Activated T-helper 17 cell treated with anti-CD3 and anti-CD28 coated beads, Interleukin-2, amount 50 U/mL, for 72 hours (primary cell): Measurements from ENCODE around the gene NXPH3. TPM values are rescaled to one million over a fixed set of nuclear protein-coding genes. Genes with fewer than 3 reads are reported as not detected.

Experiments used
- ATAC-seq: fragments of 150-1000 bp; cut with Tn5 transposase; replicated peaks from 2 replicates; pipeline ENCODE4 v1.10.0; 2021; ENCODE audit warnings: mild to moderate bottlenecking, moderate library complexity
- H3K27ac Mint-ChIP-seq: one replicate; pipeline ENCODE4 v1.8.0; 2022; ENCODE audit warnings: mixed read lengths
- H3K27me3 Mint-ChIP-seq: one replicate; pipeline ENCODE4 v1.8.0; 2022; ENCODE audit warnings: mixed read lengths
- H3K36me3 Mint-ChIP-seq: one replicate; pipeline ENCODE4 v1.8.0; 2022; ENCODE audit warnings: low read depth, mild to moderate bottlenecking, mixed read lengths
- H3K4me1 Mint-ChIP-seq: one replicate; pipeline ENCODE4 v1.8.0; 2022; ENCODE audit warnings: mixed read lengths
- H3K4me3 Mint-ChIP-seq: one replicate; pipeline ENCODE4 v1.8.0; 2022; ENCODE audit warnings: mild to moderate bottlenecking, mixed read lengths
- H3K9me3 Mint-ChIP-seq: one replicate; pipeline ENCODE4 v1.8.0; 2022; ENCODE audit warnings: mixed read lengths
- total RNA-seq, 2 donors: library from RNA; stranded (reverse); gene quantifications; one replicate each; pipeline ENCODE4 v1.2.3, GENCODE V29; 2022

The NXPH3 gene
- total RNA-seq, result not detected

- peak; percentile 81 for ATAC-seq
- Mint-ChIP-seq H3K4me3 (peak within 1 kb of the TSS; percentile 51), H3K27me3 (peaks cover 28% of the 10 kb centered on the region), H3K4me1 (no peaks in the 10 kb centered on the region), H3K27ac (no peak within 1 kb of the TSS), H3K9me3 (no peaks in the 10 kb centered on the region), H3K36me3 (no peaks in the 10 kb centered on the region)
These were observed at the start of gene NXPH3 for GRCh38 chr17:49575679-49576087. Gene NXPH3, plus strand, starts transcription at chr17:49575871. Its CDS starts 349 bp downstream, at chr17:49576220.

- Mint-ChIP-seq H3K4me1 (no peaks in the 10 kb centered on the region), H3K4me3 (no peak overlapping the region), H3K27me3 (peaks cover 17% of the 10 kb centered on the region), H3K36me3 (no peaks in the 10 kb centered on the region), H3K27ac (no peak overlapping the region), H3K9me3 (no peaks in the 10 kb centered on the region)
- no peak for ATAC-seq
These were observed 47.6 kb upstream of the NXPH3 start for GRCh38 chr17:49527927-49528651.

- no peak overlapping the region for H3K4me3 Mint-ChIP-seq
- no peaks in the 10 kb centered on the region for H3K9me3 Mint-ChIP-seq
- H3K36me3 Mint-ChIP-seq, result no peaks in the 10 kb centered on the region
- peaks cover 23% of the 10 kb centered on the region for H3K27me3 Mint-ChIP-seq
- H3K27ac Mint-ChIP-seq, result no peak overlapping the region
- no peaks in the 10 kb centered on the region for H3K4me1 Mint-ChIP-seq
- no peak for ATAC-seq
These were observed 46.7 kb upstream of the NXPH3 start for GRCh38 chr17:49528966-49529365.

- Mint-ChIP-seq H3K27me3 (peaks cover 27% of the 10 kb centered on the region), H3K27ac (no peak overlapping the region), H3K4me3 (no peak overlapping the region), H3K36me3 (no peaks in the 10 kb centered on the region), H3K9me3 (no peaks in the 10 kb centered on the region), H3K4me1 (no peaks in the 10 kb centered on the region)
- no peak for ATAC-seq
These were observed 45.6 kb upstream of the NXPH3 start for GRCh38 chr17:49530118-49530517.

- Mint-ChIP-seq H3K4me3 (no peak overlapping the region), H3K27ac (no peak overlapping the region), H3K36me3 (no peaks in the 10 kb centered on the region), H3K4me1 (no peaks in the 10 kb centered on the region), H3K27me3 (peaks cover 9% of the 10 kb centered on the region), H3K9me3 (no peaks in the 10 kb centered on the region)
- no peak for ATAC-seq
These were observed 31.8 kb upstream of the NXPH3 start for GRCh38 chr17:49543860-49544259.

GRCh38 chr17:49545007-49545660 is 30.5 kb upstream of the NXPH3 start:
- no peak overlapping the region for H3K4me3 Mint-ChIP-seq
- no peaks in the 10 kb centered on the region for H3K4me1 Mint-ChIP-seq
- H3K27ac Mint-ChIP-seq, result no peak overlapping the region
- no peaks in the 10 kb centered on the region for H3K36me3 Mint-ChIP-seq
- no peaks in the 10 kb centered on the region for H3K9me3 Mint-ChIP-seq
- H3K27me3 Mint-ChIP-seq, result peaks cover 7% of the 10 kb centered on the region
- no peak for ATAC-seq

GRCh38 chr17:49545806-49546545 is 29.7 kb upstream of the NXPH3 start:
- Mint-ChIP-seq H3K27ac (no peak overlapping the region), H3K4me3 (no peak overlapping the region), H3K4me1 (no peaks in the 10 kb centered on the region), H3K27me3 (peaks cover 7% of the 10 kb centered on the region), H3K36me3 (no peaks in the 10 kb centered on the region), H3K9me3 (no peaks in the 10 kb centered on the region)
- no peak for ATAC-seq

- Mint-ChIP-seq H3K36me3 (no peaks in the 10 kb centered on the region), H3K27ac (no peak overlapping the region), H3K9me3 (no peaks in the 10 kb centered on the region), H3K4me1 (no peaks in the 10 kb centered on the region), H3K27me3 (peaks cover 7% of the 10 kb centered on the region), H3K4me3 (no peak overlapping the region)
- ATAC-seq, result no peak
These were observed 28.8 kb upstream of the NXPH3 start for GRCh38 chr17:49546546-49547535.

- Mint-ChIP-seq H3K27ac (no peak overlapping the region), H3K27me3 (peaks cover 7% of the 10 kb centered on the region), H3K36me3 (no peaks in the 10 kb centered on the region), H3K4me1 (no peaks in the 10 kb centered on the region), H3K4me3 (no peak overlapping the region), H3K9me3 (no peaks in the 10 kb centered on the region)
- ATAC-seq, result no peak
These were observed 28.1 kb upstream of the NXPH3 start for GRCh38 chr17:49547566-49547965.

GRCh38 chr17:49548051-49548505 is 27.6 kb upstream of the NXPH3 start:
- no peaks in the 10 kb centered on the region for H3K9me3 Mint-ChIP-seq
- no peak for ATAC-seq
- no peak overlapping the region for H3K27ac Mint-ChIP-seq
- no peak overlapping the region for H3K4me3 Mint-ChIP-seq
- no peaks in the 10 kb centered on the region for H3K36me3 Mint-ChIP-seq
- no peaks in the 10 kb centered on the region for H3K4me1 Mint-ChIP-seq
- peaks cover 7% of the 10 kb centered on the region for H3K27me3 Mint-ChIP-seq

GRCh38 chr17:49548506-49549310 is 27.0 kb upstream of the NXPH3 start:
- Mint-ChIP-seq H3K36me3 (no peaks in the 10 kb centered on the region), H3K4me3 (no peak overlapping the region), H3K27ac (no peak overlapping the region), H3K4me1 (no peaks in the 10 kb centered on the region), H3K9me3 (no peaks in the 10 kb centered on the region), H3K27me3 (peaks cover 7% of the 10 kb centered on the region)
- ATAC-seq, result peak; percentile 19

- Mint-ChIP-seq H3K4me1 (no peaks in the 10 kb centered on the region), H3K4me3 (no peak overlapping the region), H3K36me3 (no peaks in the 10 kb centered on the region), H3K9me3 (no peaks in the 10 kb centered on the region), H3K27ac (no peak overlapping the region), H3K27me3 (peaks cover 5% of the 10 kb centered on the region)
- no peak for ATAC-seq
These were observed 26.4 kb upstream of the NXPH3 start for GRCh38 chr17:49549311-49549605.
